Measurements from ENCODE around the gene LY6G5B.

Gene LY6G5B, protein sequence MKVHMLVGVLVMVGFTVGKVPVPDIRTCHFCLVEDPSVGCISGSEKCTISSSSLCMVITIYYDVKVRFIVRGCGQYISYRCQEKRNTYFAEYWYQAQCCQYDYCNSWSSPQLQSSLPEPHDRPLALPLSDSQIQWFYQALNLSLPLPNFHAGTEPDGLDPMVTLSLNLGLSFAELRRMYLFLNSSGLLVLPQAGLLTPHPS

DNA sequence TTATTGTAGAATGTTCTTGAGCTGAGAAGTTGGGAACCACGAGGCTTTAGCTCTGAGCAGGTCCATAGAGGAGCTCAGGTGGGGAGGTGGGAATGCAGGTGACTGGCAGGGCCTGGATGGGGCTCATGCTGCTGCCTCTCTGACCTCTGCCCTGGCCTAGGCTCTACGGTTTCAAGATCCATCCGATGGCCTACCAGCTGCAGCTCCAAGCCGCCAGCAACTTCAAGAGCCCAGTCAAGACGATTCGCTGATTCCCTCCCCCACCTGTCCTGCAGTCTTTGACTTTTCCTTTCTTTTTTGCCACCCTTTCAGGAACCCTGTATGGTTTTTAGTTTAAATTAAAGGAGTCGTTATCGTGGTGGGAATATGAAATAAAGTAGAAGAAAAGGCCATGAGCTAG lies at the start of gene LY6G5B:
Gene LY6G5B, plus strand, starts transcription at position 301 of the 400 bp plus-strand sequence. CDS start 975 bp downstream, outside the sequence.
- no peak for DNase-seq

DNA sequence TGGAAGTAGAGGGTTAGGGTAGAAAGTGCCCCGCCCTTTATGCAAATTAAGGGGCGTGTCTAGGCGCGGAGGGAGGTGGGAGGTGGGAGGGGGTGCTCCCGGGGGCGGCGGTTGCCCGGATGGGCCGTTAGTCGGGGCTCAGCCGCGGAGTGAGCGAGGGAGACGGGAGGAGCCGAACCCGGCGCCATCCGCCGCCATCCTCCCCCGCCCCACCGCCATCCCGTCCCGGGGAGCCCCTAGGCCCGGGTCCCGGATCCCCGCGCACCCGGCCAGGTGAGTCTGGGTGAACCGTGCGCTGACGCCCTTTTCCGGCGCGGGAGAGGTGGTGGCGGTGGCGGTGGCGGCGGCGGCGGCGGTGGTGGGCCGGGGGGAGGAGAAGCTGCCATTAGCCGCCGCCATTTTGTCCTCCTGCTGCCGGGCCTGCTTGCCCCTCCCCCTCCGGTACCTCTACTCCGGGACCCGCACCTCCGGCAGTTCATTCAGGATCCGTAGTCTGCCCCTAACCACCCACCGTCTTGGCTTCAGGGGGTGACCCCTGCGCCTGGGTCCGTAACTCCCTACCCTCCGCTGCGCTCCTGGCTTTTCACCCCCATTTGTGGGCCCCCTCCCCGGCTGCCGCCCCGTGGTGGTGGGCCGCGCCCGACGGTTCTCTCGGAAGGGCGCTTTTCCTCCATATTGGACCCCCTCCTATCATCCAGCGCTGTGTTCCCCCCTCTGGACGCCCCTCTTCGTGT lies 49.0 kb upstream of the LY6G5B start, which contains the start of gene PRRC2A:
Gene PRRC2A, plus strand, starts transcription at position 130 of the 734 bp plus-strand sequence. CDS start 2,075 bp downstream, outside the sequence.
- DNase-seq = no peak

DNA sequence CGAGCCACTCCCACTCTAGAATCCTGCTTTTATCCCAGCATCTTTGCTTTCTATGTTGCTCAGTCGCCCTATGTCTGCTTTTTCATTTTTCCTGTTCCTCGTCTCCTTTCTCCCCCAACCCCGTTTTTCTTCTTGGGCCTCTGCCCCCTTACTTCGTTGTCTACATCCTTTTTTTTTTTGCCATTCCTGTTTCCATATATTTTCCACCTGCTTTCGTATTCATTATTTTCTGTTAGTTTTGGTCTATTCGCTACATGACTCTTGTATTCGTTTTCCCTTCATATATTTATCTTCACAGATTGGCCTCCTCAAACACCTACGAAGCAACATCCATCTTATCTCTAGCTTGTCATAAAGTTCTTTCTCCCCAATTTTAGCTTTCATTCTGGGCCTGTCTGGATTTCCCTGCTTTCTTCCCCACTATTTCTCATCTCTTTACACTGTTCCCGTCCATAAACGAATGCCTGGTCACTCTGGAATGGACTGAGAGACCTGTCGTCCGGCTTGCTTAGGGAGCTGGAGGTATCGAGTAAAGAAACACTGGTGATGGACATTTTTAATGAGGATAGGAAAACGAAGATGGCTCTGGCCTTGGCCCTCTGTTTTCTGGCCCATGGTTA lies 48.3 kb upstream of the LY6G5B start:
- DNase-seq = no peak

DNA sequence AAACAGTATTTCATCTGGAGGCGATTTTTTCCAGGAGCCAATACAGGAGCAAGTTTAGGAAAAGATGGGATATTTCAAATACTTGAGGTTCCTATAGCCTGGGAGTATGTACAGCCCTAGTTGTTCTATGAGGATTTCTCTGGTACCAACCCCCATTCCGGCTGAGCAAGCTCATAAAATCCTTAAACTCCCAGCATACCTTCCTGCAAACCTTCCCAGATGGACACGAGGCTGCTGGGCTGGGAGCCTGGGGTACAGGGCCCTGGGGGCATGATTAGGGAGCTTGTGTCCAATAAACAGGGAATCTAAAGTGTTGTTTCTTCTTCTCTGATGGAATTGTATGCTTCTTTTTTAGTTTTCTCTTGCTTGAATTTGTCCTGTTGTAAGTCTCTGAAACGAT lies 47.8 kb upstream of the LY6G5B start:
- DNase-seq = no peak

DNA sequence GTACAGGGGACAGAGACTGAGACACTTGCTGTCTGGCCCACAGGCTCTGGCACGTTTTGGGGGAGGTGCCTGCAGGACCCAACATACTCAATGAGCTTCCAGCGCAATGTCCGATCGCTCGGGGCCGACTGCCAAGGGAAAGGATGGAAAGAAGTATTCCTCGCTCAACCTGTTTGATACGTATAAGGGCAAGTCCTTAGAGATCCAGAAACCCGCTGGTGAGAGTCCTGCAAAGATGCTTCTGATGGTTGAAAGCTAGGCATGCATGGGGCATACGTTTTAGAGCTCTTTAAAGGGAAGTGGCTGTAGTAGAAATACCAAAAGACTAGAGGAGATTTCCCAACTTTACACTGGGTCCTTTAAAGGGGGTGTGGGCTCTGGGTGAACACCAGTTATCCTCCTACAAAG lies 47.1 kb upstream of the LY6G5B start:
- DNase-seq = no peak

DNA sequence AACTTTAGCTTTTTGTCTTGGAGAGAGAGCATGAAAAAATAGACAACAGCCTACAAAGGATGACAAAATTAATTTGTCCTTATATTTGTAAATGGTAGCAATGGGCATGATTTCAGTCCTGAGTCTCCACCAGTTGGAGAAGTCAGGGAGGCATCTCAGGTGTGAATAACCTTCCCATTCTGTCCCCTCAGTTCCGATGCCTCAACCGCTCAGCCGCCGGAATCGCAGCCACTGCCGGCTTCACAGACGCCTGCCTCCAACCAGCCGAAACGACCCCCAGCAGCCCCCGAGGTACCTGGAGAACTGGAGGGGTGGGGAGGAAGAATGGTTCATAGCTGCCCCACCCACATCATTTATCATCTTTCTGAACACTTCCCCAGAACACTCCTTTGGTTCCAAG lies 45.7 kb upstream of the LY6G5B start:
- no peak for DNase-seq

DNA sequence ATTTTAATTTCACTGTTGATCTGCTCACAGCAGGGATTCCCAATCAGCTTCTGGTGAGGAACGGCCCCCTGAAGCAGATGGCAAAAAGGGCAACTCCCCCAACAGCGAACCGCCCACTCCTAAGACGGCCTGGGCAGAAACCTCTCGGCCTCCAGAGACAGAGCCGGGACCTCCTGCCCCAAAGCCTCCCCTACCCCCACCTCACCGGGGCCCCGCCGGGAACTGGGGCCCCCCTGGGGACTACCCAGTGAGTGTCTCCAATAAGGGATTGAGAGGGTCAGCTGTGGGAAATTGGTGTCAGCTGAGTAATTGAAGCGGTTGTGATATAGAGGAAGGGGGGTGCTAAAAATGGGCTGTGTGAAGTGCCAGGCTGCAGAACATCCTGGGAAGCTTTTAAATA lies 42.8 kb upstream of the LY6G5B start:
- no peak for DNase-seq

DNA sequence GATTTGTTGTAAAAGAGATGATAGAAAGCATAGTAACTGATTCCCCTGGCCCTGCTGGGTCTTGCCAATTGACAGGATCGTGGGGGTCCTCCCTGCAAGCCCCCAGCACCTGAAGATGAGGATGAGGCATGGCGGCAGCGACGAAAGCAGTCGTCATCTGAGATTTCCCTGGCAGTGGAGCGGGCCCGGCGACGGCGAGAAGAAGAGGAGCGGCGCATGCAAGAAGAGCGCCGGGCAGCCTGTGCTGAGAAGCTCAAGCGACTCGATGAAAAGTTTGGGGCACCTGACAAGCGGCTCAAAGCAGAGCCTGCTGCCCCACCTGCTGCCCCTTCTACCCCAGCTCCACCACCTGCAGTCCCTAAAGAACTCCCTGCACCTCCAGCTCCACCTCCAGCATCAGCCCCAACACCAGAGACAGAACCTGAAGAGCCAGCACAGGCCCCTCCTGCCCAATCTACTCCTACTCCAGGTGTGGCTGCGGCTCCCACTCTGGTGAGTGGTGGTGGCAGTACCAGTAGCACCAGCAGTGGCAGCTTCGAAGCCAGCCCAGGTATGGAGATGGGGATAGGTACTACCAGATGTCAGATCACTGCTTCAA lies 42.0 kb upstream of the LY6G5B start:
- DNase-seq = no peak

DNA sequence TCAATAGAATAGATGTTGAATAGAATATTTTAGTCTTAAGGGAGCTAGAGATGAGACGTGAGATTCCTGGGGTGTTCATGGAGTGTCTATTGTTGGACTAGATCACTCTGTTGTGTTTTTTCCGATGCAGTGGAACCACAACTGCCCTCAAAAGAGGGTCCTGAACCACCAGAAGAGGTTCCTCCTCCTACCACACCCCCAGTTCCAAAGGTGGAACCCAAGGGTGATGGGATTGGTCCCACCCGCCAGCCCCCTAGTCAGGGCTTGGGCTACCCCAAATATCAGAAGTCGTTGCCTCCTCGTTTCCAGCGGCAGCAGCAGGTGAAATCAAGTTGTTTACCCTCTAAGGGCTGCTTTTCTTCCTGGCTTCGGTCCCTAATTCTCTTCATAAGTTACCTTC lies 40.8 kb upstream of the LY6G5B start:
- no peak for DNase-seq

DNA sequence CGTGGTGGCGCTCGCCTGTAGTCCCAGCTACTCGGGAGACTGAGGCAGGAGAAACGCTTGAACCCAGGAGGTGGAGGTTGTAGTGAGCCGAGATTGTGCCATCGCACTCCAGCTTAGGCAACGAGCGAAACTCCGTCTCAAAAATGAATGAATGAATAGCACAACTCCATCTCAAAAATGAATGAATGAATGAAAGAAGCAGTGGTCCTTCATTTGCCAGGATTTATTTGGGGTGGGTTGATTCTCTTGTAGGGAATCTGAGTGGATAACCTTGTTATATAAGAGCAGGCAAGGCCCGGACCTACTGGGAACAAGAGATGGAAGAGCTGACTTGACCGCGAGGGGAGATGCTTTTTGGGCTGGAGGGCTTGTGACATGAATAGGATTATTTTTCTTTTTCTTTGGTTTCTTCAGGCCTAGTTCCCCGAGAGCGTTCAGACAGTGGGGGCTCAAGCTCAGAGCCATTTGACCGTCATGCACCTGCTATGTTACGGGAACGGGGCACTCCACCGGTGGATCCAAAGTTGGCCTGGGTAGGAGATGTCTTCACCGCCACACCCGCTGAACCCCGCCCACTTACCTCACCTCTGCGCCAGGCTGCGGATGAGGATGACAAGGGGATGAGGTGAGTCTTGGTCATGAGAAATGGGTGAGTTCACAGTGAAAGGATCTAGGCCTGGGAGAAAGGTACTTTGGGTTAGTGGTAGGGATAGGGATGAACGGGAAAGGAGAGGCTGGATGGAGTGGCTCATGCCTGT lies 39.4 kb upstream of the LY6G5B start:
- DNase-seq = no peak

DNA sequence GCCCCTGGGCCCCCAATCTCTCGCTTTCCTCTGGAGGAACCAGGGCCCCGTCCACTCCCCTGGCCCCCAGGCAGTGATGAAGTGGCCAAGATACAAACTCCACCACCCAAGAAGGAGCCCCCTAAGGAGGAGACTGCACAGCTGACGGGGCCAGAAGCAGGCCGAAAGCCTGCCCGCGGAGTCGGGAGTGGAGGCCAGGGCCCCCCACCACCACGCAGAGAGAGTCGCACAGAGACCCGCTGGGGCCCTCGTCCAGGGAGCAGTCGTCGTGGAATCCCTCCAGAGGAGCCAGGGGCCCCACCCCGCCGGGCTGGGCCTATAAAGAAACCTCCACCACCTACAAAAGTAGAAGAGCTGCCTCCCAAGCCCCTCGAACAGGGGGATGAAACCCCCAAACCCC lies 38.6 kb upstream of the LY6G5B start:
- no peak for DNase-seq

DNA sequence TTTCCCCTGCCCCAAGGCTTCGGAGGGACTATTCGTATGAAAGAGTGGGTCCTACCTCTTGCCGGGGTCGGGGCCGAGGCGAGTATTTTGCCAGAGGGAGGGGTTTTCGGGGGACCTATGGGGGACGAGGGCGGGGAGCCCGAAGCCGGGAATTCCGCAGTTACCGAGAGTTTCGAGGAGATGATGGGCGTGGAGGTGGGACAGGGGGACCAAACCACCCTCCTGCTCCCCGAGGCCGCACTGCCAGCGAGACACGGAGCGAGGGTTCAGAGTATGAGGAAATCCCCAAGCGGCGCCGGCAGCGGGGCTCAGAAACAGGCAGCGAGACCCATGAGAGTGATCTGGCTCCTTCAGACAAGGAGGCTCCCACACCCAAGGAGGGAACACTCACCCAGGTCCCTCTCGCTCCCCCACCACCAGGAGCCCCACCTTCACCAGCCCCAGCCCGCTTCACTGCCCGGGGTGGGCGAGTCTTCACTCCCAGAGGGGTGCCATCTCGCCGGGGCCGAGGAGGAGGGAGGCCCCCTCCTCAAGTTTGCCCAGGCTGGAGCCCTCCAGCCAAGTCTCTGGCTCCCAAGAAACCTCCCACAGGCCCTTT lies 38.0 kb upstream of the LY6G5B start:
- DNase-seq = no peak

DNA sequence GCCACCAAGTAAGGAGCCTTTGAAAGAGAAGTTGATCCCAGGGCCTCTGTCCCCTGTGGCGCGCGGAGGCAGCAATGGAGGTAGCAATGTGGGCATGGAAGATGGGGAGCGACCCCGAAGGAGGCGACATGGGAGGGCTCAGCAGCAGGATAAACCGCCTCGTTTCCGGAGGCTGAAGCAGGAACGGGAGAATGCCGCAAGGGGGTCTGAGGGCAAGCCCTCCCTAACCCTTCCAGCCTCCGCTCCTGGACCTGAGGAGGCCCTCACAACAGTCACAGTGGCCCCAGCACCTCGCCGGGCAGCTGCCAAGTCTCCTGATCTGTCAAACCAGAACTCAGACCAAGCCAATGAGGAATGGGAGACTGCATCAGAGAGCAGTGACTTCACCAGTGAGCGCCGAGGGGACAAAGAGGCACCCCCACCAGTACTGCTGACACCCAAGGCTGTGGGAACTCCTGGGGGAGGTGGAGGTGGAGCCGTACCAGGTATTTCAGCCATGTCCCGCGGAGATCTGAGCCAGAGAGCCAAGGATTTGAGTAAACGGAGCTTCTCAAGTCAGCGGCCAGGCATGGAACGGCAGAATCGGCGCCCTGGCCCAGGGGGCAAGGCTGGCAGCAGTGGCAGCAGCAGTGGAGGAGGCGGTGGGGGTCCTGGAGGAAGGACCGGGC lies 37.4 kb upstream of the LY6G5B start:
- no peak for DNase-seq

DNA sequence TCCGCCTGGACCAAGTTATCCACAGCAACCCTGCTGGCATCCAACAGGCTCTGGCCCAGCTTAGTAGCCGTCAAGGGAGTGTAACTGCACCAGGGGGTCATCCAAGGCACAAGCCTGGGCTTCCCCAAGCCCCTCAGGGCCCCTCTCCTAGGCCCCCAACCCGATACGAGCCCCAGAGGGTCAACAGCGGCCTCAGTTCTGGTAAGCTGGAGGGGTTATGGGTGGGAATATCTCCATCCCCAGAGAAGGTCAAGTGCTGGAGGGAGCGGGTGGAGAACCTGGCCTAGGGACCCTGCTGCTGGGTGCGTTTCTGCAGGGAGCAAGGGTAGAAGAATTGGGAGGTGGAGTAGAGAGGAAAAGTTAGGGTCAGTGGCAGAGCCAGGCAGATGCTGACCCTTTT lies 36.3 kb upstream of the LY6G5B start:
- DNase-seq = no peak

DNA sequence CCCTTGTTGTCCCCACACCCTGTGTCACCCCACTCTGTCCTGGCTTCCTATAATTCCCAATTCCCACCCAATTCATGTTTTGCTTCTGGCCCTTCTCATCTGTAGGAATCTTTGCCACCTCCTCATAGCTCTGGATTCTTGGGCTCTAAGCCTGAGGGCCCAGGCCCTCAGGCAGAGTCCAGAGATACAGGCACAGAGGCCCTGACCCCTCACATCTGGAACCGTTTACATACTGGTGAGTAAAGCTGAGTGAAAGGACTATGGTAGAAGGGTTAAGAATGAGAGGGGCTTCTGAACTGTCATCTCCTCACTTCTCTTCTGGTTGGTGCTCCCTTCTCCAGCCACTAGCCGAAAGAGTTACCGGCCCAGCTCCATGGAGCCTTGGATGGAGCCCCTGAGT lies 35.6 kb upstream of the LY6G5B start:
- no peak for DNase-seq

DNA sequence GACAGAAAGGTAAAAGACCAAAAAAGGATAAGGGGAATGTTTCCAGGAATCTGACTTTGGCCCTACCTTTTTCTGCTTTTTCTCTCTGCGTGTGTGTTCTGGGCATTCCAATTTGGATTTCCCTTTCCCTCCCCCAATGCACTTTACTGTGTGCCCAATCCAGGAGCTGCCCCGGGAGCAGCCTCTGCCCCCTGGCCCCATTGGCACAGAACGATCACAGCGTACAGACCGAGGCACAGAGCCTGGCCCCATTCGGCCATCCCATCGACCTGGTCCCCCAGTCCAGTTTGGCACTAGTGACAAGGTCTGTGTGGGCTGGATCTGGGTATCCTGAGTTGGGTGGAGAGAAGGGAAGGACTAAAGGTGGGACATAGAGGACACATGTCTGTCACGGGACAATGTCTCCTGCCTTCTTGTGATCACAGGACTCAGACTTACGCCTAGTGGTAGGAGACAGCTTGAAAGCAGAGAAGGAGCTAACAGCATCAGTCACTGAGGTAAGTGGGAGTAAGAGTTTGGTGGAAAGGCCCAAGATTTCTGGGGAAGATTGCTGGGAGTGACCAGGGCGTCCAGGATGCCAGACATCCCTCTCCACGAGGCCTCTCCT lies 34.7 kb upstream of the LY6G5B start:
- no peak for DNase-seq

DNA sequence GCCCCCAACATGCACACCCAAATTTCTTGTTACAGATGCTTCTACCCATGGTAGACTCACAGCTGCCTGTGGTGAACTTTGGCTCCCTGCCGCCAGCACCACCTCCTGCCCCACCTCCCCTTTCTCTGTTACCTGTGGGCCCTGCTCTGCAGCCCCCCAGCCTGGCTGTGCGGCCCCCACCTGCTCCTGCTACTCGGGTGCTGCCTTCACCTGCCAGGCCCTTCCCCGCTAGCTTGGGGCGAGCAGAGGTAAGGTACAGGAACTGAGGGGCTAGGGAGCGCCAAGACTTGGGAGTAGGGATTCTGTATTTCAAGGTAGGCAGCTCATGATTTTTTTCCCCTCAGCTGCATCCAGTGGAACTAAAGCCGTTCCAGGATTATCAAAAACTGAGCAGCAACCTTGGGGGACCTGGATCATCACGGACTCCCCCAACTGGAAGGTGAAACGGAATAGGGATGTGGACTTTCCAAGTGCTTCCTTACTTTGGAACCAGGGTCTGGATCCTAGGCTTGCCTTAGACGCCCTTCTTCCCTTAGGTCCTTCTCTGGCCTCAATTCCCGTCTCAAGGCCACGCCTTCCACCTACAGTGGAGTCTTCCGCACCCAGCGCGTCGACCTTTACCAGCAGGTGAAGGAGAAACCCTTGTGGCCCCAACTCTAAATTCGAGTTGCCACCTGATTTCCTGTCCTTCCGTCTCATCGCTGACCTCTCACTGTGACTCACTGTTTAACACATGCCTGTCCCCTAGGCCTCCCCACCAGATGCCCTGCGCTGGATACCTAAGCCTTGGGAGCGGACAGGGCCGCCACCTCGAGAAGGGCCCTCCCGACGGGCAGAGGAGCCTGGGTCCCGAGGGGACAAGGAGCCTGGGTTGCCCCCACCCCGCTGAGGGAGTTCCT lies 32.8 kb upstream of the LY6G5B start:
- DNase-seq = no peak

DNA sequence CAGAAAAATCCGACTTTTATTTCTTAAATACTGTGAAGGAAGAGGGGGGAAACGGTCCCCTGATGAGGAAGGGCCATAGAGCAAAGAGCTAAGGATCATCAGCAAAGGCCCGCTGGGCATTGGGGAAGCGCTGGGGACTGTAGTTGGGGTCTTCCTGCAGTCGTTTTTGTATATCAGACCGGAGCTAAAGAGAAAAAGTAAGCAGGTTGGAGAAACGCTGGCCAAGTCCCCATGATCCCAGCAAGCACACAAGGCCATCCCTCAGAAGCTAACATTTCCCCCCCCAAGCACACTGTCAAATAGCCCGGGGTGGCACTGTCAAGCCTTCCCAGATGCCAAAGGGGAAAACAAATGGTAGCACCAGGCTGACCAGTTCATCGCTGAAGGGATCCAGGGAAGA lies 30.7 kb upstream of the LY6G5B start:
- DNase-seq = no peak

DNA sequence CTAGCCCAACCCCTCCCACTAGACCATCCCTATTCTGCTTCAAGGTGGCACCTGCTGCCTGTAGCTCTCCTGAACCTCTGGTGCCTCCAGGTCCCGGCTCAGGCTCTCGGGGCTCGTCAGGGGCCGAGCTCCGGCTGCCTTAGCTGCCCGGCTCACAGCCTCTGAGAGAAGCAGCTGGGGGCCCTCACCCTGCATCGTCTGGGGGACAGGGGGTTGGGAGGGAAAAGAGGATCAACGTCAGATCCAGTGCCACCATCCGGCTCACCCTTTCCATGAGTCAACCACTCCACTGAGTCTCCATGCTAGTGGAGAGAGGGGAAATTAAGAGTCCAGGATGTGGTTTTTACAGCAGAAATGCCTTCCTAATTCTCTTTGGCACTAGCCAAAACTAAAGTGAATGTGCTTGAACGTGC lies 30.3 kb upstream of the LY6G5B start:
- no peak for DNase-seq

DNA sequence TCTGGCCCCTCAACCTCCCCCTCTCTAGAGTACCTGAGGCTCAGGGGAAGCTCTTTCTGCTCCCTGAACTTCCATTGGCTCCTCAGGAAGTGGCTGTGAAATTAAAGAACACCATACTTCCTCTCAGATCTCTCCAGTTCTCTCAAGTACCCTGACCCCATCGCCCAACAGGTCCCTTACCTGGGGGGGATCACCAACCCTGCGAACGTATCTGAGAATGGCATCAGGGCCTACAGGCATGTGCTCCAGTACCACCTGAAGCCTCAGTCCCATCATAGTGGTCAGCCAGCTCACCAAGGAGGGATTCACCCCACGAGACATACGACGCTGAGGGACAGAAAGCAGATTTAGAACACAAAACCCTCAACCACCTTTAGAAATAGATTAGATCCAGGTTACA lies 29.2 kb upstream of the LY6G5B start:
- no peak for DNase-seq

DNA sequence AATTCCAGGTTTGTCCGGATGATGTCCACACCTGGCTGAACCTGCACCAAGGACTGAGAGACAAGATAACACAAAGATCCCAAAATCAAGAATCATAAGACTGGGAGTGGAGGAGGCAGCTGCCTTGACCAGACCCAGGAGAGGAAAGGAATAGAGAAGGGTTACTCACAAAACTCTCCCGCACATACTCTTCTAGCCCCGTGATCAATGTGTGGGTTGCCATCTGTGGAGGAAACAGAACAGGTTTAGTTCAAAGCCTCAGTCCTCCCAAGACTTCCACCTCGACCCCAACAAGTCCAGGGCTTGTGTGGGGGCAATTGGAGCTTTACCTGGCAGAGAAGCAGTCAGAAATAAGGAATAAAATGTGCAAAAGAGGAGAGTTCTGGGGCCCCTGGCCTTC lies 28.4 kb upstream of the LY6G5B start:
- DNase-seq = no peak

Data from CD4-positive, alpha-beta T cell treated with Interferon alpha-2 for 1 hour (primary cell).